T1000 (cell line): ENCODE results near the gene HPGD.

ENCODE experiments used
- DNase-seq: peaks from one replicate; lab custom pipeline; 2025; ENCODE audit warnings: mixed read lengths; lab: John Stamatoyannopoulos, UW

Gene HPGD

DNA sequence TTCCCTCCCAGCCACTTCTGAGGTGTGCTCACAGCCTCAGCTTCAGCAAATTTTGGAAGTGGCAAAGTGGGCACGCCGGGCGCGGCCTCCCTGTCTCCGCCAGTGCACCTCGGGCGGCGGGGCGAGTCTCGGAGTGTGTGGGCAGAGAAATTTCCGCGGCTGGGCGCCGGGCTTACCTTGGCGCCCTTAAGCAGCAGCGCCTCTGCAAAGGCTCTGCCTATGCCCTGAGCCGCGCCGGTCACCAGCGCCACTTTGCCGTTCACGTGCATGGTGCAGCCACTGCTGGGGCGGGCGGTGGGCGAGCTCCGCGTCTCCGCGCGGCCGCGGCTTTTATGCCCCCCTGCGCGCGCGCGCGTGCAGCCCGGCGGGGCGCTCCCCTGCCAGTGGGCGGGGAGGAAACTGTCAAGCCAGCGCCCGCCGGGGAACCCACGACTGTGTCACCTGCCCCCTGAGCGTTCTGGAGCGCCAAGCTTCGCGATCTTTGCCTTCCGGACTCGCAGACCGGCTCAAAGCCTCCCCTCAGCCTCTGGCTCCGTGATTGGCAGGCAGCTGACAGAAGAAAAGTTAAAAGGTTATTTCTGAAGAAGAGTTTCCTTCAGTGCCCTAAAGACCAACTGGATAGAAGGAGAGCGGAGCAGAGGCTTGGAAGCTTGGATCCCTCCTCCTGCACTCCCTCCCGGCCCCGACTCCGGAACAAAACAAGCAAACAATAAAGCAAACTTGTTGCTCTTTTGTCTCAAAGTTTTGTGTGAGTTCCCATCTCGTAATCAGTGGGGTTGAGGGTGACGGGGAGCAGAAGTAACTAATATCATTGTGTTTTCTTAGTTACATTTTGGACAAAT is at the start of gene HPGD:
HPGD (minus strand) TSS at position 306 of the 842 bp plus-strand sequence; CDS start at position 269, 37 bp downstream.
- DNase-seq: no peak

DNA sequence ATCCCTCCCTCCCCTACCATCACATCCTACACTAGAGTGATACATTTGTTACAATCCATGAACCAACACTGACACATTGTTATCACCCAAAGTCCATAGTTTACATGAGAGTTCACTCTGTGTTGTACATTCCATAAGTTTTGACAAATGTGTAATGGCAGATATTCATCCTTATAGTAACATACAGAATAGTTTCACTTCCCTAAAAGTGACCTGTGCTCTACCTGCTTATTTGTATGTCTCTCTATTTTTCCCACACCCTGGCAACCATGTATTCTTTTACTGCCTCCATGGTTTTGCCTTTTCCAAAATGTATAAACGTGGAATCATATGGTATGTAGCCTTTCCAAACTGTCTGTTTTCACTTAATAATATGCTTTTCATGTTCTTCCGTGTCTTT is 42.2 kb upstream of the HPGD start:
- DNase-seq: no peak

DNA sequence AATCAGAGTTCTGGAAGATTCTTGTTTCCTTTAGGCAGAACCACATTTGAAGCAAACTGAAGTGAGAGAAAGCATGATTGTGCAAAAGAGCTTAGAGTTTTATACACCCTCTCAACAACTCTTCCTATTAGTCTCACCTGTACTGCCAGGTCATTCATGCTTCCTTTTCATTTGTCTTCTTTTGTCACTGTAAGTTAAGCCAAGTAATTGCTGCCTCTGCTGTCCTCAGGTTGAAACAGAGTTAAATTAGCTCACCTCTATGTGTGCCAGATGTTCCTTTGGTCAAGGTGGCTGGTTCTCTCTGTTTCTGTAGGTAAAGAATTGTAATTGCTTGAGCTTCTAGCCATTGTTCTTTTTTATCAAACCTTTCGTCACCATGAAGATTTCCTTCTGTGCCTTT is 41.1 kb upstream of the HPGD start:
- no peak for DNase-seq

DNA sequence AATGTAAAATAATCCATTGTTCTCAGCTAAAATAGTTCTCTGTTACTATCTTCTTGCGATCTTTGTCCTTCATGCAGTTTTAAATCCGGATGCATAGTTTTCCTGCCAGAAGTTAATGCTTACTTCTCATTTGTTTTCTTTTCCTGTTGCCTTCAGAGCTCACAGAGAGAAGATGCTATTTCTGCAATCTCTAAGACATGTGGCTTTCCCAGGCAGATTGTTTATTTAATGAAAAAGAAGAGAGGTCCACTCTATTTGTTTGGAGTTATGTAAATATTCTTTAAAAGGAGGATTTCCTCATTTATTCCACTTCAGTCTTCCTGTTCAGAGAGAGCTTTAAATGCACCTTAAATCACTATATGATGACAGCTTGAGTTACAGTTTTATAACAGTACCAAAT is 39.3 kb upstream of the HPGD start:
- no peak for DNase-seq

DNA sequence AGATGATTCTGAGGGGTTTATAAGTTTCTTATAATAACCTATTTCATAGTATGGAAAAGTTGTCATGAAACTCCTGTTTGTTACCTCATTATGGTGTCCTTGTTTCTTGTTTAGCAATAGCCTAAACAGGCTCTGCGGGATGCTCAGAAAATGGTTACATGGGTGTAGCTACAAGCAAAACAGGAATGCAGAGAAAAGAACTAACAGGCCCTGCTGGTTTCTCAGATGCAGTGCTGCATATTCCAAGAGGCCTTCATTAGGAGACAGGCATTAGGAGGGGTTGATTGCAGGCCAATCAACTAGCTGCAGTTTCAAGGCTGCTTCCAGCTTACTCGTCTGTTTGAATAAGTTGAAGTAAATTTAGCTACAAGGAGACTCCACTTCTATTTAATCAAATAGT is 37.6 kb upstream of the HPGD start:
- no peak for DNase-seq

DNA sequence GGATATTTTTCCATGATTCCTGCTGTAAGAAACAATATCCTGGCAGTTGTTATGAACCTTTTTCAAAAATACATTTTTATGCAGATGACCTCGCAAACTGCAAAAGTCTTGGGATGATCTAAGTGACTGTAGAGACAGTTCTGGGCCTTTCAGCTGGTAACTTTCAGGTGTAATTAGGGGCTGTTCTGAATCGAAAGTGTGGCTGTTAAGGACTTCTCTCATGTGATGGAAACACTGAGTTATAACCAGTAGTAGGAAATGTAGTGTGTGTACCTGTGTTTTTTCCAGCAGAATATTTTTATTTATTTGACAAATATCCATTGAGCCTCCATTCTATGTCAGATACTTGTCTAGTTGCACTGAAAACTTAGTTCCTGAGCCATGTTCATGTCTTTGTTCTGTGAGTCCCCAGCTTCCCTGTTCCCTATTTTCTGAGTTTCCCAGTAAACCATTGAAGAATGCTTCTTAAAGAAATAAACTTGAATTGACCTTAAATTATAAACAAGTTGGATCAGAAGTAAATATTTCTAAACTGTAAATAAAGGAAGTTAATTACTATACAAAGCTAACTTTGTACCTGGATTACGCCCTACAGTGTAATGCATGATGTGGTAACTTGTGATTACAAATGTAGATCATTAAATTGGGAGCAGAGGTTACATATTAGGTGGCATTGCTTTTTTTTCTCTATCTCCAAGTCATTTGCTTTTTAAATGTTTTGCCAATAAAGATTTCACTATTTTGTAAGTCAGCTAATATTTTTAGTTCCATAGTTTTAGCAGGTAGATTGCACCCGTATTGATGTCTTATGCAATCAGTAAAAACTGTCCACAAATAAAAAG is 33.7 kb upstream of the HPGD start:
- no peak for DNase-seq

DNA sequence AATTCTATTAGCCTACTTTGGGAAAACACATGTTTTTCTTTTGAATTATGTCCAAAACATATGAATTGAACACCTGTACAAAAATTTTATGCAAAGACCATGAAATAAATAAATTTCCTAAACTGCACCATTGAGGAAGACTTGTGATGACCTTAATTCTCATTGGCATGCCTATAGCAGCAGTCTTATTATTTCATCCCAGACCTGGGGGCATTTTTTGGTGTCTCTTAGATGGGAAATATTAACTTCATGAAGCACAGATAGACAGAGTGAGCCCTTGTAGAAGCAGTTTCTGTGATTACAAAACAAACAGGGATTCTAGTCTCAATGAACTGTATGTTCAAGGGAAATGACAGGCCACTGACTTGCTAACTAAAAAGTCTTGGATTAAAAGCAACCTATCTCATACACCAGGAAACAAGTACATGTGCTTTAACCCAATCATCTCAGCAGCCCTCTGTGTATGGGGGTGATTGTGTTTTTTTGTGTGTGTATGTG is 32.0 kb upstream of the HPGD start:
- no peak for DNase-seq

DNA sequence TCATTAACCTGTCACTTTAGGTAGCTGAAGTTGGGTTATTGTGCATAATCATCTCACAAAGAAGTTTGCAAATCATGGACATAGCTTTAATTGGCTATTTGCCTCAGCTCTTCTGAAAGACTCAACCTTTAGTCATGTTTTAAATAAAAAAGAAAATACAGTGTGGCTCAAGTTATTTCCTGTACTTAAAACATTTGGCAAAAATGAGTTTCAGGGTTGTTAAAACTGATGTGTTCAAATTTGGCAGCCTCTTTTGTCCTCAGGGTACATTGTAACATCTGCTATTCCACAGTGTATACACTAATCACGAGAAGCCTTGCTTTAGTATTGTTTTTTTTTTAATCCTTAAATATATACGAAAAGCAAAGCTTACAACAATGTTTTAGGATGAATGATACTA is 31.5 kb upstream of the HPGD start:
- DNase-seq: no peak

DNA sequence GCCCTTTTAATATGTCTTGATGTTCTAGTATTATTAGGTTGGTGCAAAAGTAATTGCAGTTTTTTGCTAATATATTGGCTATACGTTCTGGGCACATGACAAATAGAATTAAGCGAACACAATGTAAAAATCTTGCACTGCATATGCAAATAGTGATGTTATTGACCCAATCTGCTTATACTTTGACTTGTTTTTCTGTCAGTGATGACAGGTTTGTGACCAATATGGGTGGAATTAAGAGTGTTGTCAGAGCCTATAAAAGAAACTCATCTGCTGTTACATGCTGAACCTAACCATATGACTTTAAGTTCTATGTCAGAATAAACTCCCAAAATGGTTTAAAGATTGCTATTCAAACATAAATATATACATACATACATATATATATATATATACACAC is 30.7 kb upstream of the HPGD start:
- DNase-seq: no peak

DNA sequence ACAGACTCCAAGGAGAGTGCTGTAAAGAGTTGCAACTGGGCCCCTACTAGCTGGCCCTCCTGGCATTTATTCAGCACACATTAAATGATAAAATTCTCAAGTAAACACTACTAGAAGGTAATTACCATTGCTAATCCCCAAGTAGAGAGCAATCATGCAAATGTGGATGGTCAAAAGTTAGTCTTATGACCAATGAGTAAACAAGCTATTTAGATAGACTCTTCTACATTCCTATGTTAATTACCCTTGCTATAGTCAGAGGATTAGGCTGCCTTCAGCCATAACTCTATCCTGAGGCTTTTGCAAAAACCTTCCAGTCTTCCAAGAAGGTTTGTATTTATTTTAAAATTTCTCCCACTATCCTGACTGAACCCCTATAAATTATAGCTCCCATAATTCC is 28.3 kb upstream of the HPGD start:
- no peak for DNase-seq

DNA sequence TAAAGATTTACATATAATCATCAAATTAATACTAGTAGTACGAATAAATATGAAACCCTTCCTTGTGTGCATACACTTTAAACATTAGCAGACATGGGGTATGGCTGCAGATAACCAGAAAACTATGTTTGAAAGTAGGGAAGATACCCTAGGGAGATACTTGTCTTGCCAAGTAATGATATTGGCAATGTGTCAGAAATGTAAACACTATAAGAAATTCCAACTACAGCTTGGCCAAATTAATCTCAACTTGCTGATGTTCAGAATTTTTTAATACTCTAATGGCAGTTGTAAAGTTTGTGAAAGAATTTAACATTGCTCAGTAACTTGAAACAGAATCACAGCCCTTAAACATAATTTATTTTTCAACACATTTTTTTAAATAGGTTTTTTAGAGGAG is 27.4 kb upstream of the HPGD start:
- no peak for DNase-seq

DNA sequence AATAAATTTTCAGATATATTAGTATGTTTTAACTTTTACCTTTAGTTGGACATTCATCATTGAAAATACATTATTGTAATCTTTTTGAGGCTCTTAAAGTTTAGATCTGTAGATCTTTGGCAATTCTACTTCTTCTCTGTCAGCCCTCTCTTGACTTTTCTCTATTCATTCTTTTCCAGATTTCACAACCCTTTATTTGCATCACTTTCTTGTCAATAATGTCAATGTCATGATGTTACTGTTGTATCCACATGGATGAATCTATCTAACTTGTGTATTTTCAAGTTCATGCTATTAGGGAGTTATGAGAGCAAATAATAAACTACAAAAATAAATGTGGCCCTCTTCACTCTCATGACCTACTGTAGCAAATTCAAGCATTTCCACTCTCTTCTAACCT is 23.0 kb upstream of the HPGD start:
- no peak for DNase-seq

DNA sequence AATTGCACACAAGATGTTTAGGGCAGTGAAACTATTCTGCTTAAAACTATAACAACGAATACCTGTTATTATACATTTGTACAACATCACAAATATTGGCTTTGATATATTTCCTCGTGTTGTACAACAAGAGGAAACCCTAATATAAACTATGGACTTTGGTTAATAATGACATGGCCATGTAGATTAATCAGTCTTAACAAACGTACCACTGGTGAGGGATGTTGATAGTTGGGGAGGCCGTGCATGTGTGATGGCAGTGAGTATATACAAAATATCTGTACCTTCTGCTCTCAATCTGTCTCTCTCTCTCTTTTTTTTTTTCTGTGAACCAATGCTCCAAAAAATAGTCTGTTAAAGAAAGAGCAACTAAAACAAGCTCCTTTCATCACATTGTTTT is 22.2 kb upstream of the HPGD start:
- DNase-seq: no peak

DNA sequence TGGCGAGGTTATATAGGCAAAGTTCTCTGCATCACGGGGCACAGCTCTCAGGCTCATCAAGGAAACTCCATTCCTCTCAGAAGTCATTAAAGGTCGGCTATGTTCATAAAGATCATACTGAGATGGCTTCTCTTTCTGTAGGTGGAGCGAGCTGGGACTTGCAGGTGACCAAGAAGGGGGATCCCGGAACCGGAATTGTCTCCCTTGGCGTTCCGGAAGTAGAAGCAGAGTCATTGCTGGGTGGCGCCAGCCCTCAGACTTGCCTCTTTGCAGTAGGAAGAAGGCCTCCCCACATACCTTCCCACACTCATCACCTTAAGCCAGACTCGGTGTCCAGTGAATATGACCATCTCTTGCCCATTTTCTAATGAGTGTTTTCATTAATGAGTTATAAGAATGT is 17.9 kb upstream of the HPGD start:
- no peak for DNase-seq

DNA sequence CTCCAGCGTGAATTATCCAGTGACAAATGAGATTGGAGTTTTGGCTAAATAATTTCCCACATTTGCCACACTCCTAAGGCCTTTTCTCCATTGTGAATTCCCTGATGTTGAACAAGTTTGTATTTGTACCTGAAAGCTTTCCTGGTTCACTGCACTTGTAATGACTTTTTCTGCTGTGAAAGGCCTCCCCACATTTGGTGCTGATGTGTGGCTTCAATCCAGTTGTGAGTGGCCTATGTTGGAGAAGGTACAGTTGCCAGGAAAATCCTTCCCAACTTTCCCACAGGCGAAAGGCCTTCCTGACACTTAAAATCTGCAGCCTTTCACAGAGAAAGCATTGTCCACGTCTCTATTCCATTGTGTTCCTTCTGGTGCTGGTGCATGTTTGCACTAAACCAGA is 17.3 kb upstream of the HPGD start:
- DNase-seq: no peak

DNA sequence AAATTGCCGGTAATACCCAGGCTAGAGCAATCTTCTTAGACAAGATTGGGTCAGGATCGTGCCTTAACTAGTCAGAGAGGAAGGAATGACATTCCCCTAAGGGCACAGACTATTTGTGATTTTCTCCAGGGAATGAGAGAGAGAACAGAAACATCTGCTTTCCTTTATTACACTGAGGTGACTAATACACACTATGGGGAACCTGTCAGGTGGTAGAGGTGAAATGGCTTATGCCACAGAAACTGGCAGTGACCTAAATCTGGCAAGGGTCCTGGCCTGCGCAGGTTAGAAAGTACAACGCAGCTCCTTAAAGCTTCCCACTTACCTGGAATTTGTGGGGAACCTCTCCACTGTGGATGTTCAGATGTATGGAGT is 16.6 kb upstream of the HPGD start:
- DNase-seq: no peak

DNA sequence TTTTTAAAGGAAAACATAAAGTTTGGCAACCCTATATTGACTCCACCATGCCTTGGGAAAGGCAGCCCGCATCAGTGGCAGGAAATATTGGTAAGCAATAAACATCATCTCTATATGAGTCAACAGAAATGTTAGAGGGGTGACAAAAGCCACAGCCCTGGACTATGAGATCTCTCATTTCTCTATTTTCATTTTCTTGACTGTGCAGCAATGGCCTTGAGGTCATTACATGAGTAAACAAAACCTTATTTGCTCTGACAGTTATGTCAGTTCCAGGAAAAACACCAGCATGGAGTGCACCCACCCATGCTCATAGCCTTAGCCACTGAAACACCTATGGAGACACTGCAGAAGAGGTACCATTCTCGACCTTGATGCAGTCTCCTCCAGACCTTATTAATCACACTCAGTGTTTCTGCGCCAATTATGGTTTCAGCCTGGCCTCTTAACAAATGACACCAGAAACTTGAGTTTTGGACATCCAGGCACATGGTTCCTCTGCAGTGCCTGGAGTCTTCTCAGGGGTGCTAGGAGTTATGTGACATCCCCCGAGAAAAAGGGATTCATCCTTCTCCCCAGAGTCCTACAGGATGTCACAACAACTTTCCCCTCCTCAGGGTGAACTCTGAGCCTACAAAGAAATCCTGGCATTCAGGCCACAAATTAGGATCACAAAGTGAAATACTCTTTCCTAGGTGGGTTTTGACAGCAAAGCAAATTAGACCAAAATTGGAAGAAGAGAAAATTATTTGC is 16.0 kb upstream of the HPGD start:
- no peak for DNase-seq

DNA sequence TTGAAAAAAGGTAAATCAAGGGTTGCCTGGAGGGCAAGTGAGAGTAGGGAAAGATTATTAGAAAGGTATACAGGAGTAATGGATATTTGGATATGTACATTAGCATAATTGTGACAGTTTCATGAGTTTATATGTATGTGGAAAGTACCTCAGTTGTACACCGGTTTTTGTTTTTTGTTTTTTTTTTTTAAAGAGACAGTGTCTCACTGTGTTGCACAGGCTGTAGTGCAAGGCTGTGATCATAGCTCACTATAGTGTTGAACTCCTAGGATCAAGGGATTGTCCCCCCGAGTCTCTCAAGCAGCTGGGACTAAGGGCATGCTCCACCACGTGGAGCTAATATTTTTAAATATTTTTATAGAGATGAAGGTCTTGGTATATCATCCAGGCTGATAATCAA is 15.3 kb upstream of the HPGD start:
- no peak for DNase-seq

DNA sequence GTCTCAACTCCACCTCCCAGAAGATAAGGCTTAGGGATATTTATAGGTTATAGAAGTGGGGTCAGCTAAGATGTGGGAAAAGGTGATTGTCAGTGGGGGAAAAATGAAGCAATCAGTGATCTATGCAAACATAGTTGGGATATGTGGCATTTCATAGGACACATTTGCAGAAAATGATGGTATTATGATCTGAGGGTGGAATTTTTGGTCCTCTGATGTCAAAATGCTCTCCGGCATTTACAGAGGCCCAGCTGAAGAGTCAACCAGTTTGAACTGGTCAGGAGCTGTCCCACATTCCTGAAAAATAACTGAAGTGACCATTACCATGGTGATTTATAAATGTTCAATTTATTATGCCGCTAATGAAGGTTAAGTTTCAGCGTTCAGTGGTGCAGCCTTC is 12.2 kb upstream of the HPGD start:
- DNase-seq: no peak

DNA sequence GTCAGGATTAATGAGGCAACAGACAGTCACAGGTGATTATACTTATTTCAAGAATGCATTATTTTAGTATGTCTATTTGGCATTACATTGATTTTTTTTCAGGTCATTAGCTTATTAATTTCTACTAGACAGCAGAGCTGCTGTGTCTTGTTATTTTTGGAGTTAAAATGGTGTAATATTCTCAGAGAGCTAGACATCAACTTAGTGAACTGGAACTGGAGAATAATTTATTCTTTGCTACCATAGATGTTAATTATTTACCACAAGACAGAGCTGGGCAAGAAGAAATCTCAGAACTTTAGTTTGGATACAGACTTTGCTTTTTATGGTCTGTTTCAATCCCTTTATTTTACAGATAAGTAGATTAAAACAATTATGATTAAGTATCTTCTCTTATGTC is 10.2 kb upstream of the HPGD start:
- DNase-seq: no peak

DNA sequence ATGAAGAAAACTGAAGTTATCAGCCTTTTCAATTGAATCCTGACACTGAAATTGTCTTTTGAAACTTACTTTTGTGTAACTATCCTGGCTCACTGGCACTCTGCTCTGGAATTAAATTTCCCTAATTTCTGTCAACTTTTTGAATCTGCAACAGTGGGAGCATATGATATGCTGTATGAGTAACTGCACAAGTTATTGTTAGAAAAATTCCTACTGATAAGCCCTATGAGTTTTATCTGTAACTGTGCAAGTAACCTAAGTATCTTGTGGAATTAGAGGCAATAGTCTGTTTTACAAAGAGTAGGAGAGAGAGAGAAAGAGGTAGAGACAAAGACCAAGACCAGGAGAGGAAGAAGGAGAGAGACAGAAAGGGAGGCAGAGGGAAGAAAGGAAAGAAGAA is 9.2 kb upstream of the HPGD start:
- DNase-seq: no peak

DNA sequence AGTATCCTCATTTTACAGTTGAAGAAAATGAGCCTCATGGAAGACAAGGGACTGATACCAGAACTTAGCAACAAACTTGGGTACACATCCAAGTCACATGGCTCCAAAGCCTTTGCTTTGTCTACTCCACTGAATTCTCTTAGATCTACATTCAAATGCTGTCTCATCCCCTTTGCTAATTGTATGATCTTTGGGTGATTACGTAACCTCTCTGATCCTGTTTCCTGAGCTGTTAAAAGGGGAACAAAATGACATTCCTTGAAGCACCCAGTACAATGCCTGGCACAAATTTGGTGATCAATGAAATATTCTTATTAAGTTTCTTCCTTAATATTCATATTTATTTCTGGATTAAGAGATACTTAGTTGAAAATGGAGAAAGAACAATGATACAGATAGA is 5.9 kb upstream of the HPGD start:
- DNase-seq: no peak

DNA sequence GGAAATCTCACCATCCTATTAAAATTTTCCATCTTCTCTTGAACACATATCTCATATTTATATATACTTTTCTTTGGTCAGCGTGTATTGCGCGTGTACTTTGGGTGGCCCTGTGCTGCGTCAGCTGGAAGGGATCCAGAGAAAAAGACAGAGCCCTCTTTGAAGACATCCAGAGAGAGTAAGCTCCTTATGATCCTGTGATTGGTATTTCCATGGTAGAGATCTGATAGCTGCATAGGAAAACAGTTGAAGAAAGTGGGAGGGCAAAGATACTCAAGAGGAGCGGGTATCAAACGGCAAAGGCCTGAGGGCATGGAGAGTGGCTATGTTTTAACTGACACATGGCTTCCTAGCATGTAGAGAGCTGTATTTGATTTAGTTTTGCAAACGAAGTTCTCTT is 4.4 kb upstream of the HPGD start:
- DNase-seq: no peak
